NCI-H510A (cell line): ENCODE data around the gene LYPD8.
"Not testable (repeated sequence)": the region's sequence is repeated elsewhere in the genome, so short reads cannot be mapped to it uniquely, and the experiment has no call there.

Experiments used
- DNase-seq: peaks from one replicate; lab custom pipeline; 2025; lab: John Stamatoyannopoulos, UW

Gene LYPD8, protein sequence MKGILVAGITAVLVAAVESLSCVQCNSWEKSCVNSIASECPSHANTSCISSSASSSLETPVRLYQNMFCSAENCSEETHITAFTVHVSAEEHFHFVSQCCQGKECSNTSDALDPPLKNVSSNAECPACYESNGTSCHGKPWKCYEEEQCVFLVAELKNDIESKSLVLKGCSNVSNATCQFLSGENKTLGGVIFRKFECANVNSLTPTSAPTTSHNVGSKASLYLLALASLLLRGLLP

GRCh38 chr1:248755517-248755916 lies at the start of gene LYPD8:
Gene LYPD8 (minus strand): TSS chr1:248755759. CDS start chr1:248751081, 4,678 bp downstream.
- DNase-seq: no peak

DNA sequence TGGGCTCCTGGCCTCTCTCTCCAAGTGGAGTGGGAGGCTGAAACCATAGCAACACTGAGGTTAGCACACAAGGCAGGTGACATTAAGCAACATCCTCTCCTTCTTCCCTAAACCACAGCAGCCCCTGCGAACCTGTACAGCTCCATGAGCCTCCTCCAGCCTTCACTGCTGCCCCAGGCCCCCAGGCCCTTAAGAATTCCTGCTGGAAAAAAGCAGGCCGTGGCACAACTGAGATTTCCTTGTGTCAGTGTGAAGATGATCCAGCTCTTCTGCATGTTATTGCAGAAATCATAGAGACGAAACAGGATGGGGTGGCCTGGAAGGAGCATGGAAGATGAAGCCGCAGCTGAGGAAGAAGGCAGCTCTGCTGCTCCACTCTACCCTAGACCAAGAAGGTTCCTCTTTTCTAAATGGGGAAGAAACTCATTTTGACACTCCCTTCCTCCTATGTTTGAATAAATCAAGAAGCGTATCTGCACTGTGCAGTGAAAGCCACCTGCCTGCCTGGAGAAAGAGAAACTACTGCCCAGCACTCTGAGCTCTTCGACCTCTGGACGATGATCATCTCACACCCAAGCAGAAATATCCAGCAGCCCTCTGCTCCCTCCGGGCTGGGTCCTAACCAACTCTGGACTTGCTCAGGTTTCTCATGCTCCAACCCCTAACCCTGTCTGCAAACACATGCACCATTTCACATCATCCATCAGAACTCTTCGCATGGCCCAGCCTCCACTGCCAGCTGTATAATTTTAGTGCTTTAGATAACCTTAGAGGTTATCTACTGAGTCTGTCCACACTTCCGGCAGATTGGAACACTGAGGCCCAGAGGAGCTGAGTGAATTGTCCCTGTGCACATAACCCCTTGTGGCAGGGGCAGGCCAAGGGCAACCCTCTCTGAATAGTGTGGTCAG lies 49.5 kb upstream of the LYPD8 start:
- DNase-seq: no peak

DNA sequence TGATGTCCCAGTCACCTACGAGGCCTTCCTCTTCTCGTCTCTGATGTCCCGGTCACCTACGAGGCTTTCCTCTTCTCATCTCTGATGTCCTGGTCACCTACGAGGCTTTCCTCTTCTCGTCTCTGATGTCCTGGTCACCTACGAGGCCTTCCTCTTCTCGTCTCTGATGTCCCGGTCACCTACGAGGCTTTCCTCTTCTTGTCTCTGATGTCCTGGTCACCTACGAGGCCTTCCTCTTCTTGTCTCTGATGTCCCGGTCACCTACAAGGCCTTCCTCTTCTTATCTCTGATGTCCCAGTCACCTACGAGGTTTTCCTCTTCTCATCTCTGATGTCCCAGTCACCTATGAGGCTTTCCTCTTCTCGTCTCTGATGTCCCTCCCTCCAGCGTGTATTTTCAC lies 47.9 kb upstream of the LYPD8 start:
- DNase-seq: not testable (repeated sequence)

GRCh38 chr1:248802454-248802853 lies 46.9 kb upstream of the LYPD8 start:
- DNase-seq: no peak

- no peak for DNase-seq
Observed at GRCh38 chr1:248800459-248800858, 44.9 kb upstream of the LYPD8 start.

DNA sequence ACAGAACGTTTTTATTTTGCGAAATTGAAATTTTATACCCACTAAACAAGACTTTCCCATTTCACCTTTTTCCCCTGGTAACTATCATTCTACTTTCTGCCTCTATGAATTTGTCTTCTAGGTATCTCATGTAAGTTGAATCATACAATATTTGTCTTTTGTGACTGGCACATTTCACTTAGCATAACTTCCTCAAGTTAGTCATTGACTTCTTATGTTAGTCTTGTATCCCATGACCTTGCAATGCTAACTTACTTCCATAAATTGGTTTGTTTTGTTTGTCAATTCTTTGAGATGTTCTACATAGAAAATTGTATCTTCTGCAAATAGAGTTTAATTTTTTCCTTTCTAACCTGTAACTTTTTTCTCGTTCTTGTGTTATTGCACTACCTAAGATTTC lies 43.2 kb upstream of the LYPD8 start:
- no peak for DNase-seq

- DNase-seq: not testable (repeated sequence)
Observed at GRCh38 chr1:248794663-248795062, 39.1 kb upstream of the LYPD8 start.

DNA sequence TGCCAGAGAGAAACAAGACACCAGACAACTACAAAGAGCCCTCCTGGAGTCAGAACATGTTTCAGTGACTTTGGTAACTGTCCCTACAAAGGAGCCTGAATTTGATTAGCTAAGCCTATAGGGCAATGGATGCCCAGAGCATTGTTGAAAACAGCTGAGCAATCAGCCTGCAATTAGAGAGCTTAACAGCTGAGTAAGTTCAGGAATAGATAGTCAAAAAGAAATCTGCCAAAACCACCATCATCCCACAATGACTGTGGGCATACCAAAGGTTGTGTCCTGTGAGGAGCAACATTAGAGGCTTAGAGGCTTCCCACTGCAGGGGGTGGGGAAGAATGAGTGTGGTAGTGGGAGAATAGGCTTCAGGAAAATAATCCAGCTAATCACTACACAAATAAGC lies 38.0 kb upstream of the LYPD8 start:
- DNase-seq: no peak

DNA sequence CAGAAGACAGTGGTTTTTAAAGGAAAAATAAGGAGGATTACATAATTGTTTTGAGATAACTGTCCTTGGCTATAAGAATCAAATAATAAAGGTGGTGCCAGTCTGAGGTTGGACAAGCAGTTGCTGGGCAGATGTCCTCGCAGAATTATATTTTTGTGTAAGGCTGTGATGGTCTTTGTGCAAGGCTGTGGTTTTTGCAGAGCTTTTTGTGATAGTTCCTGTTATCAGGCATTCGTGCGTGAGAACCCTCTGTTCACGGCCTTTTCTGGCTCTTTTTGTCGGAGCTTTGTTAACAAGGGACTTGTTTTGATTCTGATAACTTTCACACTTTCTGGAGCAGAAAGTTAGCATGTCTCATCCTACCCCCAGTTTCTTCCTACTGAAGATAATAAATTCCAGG lies 36.8 kb upstream of the LYPD8 start:
- DNase-seq: no peak

DNA sequence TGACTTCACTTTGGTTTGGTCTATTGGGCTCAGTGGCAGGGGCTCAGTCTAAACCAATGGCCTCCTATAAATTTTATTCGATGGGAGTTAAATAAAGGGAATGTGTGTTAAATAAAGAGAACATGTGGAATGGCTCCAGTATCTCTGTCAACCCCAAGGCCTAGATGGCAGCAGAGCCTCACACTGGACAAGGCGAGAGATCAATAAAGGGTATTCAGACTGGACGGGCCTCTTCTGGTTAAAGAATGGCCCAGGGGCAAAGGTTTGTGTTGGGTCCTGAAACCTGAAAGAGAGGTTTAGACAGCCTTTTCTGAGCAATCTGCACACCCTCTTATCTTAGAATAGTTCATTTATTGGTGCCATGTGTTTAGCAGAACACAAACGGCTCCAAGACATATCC lies 35.5 kb upstream of the LYPD8 start:
- DNase-seq: no peak

GRCh38 chr1:248790456-248790855 lies 34.9 kb upstream of the LYPD8 start:
- no peak for DNase-seq

DNA sequence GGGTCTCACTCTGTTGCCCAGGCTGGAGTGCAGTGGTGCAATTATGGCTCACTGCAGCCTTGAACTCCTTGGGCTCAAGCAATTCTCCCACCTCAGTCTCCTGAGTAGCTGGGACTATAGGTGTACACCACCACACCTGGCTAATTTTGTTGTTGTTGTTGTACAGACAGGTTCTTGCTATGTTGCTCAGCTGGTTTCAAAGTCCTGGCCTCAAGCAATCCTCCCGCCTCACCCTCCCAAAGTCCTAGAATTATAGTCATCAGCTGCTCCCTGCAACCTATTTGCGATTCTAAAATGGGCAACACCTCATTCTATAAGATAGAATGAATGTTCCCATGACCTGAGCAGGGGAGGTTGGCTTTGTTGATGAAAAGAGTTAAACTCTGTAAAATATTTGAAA lies 33.8 kb upstream of the LYPD8 start:
- not testable (repeated sequence) for DNase-seq

DNA sequence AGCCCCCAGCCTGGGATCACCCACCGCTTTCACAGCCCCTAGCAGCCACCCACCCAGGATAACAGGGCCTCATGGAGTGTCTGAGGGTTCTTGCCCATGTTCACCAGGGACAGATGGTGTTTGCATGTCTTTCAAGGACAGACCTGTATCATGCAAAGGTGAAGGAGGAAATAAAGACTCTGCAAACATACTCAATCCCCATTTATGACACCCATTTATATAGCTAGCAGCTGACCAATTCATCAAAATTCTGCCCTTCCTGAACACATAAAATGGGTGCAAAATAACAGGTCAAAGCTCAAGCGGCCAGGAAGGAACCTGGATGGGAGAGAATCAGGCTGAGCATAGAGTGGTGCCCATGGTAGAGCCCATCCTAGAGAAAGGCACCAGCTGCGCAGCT lies 32.8 kb upstream of the LYPD8 start:
- DNase-seq: no peak

DNA sequence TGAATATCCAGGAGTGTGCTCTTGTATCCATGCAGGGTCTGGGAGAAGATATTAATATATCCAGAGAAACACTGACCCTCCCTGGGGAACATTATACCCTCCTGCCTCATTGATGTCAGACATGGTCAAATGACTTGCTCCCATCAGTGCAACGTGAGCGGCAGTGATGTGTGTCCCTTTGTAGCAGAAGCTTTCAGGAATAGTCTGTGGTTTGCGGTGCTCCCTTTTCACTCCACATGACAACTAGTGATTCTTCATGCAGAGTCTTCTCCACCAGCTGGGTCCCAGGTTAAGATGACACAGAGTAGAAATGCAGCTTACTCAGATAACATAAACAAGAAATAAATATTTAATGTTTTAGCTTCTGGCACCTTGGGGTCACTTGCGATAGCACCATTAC lies 31.9 kb upstream of the LYPD8 start:
- no peak for DNase-seq

- no peak for DNase-seq
Observed at GRCh38 chr1:248786156-248786555, 30.6 kb upstream of the LYPD8 start.

- DNase-seq: no peak
Observed at GRCh38 chr1:248783367-248783766, 27.8 kb upstream of the LYPD8 start.

DNA sequence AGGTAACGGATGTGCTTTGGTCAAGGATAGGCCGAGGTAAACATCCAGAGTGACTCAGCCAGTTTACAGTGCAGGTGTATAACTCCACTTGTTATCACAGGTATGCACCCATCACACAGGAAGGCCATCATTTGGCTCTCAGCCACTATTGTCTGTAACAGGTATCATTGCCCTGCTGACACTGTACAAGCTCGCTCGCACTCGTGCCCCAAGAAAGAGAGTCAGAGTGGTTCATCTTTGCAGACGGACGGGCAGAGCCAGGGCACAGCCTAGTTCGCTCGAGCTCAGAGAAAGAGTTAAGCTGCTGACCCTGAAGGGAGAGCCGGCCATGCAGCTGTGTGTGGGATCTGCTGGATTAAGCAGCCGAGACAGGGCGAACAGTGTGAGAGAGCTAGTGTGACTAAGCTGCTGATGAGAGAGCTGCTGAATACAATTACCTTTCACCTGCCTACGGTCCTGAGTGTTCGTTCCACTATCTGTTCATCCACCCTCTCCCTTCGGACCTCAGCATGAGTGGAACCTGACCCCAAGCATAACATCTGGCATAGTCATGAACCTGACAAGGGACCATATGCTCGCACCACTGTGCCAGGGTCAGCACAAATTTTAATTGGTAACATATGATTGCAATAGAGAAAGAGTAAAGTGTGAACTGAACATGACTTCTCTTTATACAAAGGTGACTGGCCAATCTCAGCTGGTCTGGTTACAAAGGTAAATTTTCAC lies 27.0 kb upstream of the LYPD8 start:
- no peak for DNase-seq

GRCh38 chr1:248779350-248779749 lies 23.8 kb upstream of the LYPD8 start:
- DNase-seq: no peak

DNA sequence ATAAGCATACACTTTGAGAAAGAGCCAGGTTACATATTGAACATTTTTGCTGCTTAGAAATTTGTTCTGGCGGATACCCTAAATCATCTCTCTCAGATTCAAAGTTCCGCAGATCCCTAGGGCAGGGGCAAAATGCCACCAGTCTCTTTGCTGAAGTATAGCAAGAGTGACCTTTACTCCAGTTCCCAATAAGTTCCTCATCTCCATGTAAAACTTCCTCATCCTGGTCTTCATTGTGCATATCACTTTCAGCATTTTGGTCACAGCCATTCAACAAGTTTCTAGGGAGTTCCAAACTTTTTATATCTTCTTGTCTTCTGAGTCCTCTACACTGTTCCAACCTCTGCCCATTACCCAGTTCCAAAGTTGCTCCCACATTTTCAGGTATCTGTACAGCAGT lies 23.3 kb upstream of the LYPD8 start:
- no peak for DNase-seq

DNA sequence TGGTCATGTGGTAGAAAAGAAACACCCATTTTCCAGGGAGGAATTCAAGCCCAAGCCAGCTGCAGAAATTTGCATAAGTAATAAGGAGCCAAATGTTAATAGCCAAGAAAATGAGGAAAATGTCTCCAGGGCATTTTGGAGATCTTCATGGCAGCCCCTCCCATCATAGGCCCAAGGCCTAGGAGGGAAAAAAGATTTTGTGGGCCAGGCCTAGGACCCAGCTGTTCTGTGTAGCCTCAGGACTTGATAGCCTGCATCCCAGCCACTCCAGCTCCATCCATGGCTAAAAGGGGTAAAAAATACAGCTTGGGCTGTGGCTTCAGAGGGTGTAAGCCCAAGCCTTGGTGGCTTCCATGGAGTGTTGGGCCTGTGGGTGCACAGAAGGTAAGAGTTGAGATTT lies 21.4 kb upstream of the LYPD8 start:
- no peak for DNase-seq

DNA sequence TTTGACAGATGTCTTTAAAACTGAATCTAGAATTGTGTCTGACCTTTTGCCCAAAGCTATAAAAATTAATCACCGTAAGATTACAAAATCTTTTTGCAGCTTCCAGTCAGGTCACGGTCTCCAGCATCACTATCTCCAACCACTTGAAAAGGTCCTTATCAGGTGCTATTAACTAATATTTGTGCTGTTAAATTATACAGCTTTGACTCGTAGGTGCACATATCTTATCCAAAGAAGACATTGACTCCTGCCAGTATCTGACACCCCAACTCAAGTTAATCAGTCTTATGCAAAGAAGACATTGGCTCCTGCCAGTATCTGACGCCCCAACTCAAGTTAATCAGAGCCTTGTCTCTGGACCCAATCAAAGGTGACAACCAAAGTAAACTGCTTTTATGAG lies 19.9 kb upstream of the LYPD8 start:
- no peak for DNase-seq

DNA sequence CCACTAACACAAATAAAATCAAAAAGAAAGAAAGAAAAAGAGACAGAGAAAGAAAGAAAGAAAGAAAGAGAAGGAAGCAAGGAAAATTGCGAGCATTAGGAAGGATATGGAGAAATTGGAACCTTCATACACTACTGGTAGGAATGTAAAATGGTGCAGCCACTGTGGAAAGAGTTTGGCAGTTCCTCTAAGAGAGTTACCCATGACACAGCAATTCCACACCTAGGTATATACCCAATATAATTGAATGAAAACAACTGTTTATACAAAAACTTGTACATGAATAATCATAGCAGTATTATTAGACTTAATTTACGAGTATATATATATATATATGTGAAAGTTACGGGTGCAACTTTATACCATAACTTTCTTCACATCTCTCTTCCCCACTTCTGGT lies 4.1 kb upstream of the LYPD8 start:
- DNase-seq: no peak

DNA sequence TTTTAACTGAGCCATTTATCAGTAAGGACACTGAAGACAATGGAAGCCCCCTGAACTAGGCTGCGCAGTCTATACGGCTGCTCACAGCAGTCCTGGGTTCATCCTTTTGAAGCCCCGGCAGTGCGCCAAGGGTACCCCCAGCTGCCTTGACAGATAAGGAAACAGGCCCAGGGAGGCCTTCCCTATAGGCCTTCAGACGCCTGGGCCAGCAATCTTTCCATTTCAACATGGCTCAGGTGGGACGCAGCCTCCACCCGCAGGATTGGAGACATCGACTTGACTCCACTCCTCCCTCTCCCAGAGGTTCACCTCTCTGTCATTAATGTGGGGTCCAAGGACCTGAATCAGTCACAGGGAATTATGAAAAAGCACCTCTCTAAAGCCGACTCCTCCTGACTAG lies 2.8 kb upstream of the LYPD8 start:
- no peak for DNase-seq
